HFFc6 (cell line): Measurements from ENCODE around the gene SEMA3A. TPM values are rescaled to one million over a fixed set of nuclear protein-coding genes. Genes with fewer than 3 reads are reported as not detected.
A peak's percentile ranks its signal among the peaks of the same experiment; 100 is the strongest.

Source experiments
- DNase-seq: peaks from one replicate; pipeline ENCODE4 v3.0.0-alpha.2; 2018
- H3K27ac Mint-ChIP-seq: 2 replicates; pipeline ENCODE4 v1.8.0; 2020; ENCODE audit warnings: mild to moderate bottlenecking, mixed read lengths
- H3K27me3 Mint-ChIP-seq: 2 replicates; pipeline ENCODE4 v1.8.0; 2021; ENCODE audit warnings: mild to moderate bottlenecking, moderate library complexity, mixed read lengths; ENCODE audit not compliant: insufficient read depth
- H3K36me3 Mint-ChIP-seq: 2 replicates; pipeline ENCODE4 v1.8.0; 2021; ENCODE audit warnings: low read depth, mixed read lengths
- H3K4me1 Mint-ChIP-seq: 2 replicates; pipeline ENCODE4 v1.8.0; 2020; ENCODE audit warnings: low read depth, mixed read lengths
- H3K4me3 Mint-ChIP-seq: 2 replicates; pipeline ENCODE4 v1.8.0; 2020; ENCODE audit warnings: mild to moderate bottlenecking, moderate library complexity, mixed read lengths
- H3K9me3 Mint-ChIP-seq: 2 replicates; pipeline ENCODE4 v1.8.0; 2020; ENCODE audit warnings: mild to moderate bottlenecking, mixed read lengths
- CTCF ChIP-seq: fragments of 200-600 bp; sonication (generic); IDR thresholded peaks from 2 replicates; pipeline ENCODE4 v1.5.0; 2021; ENCODE audit warnings: antibody characterized with exemption, mild to moderate bottlenecking
- total RNA-seq, 6 experiments: library from RNA; stranded (reverse); fragmentation: NEBNext Ultra II Directional; extraction: Animal tissue kit (Norgen Biotek cat#: 25700); gene quantifications; 2 replicates in 1 of 6; 3 replicates in 5 of 6; pipeline ENCODE4 v1.2.3, GENCODE V29; 2021

Gene SEMA3A
- total RNA-seq, 6 experiments from 2014 or later, result 56.9 to 86.2 (median 74.4) TPM

GRCh38 chr7:84022009-84022408 is 172.6 kb downstream of the SEMA3A start:
- no peak for TF ChIP-seq CTCF
- Mint-ChIP-seq H3K27ac (no peak overlapping the region), H3K4me1 (peaks cover 38% of the 10 kb centered on the region), H3K27me3 (no peaks in the 10 kb centered on the region), H3K36me3 (peaks cover 9% of the 10 kb centered on the region), H3K9me3 (no peaks in the 10 kb centered on the region), H3K4me3 (no peak overlapping the region)
- no peak for DNase-seq

GRCh38 chr7:84021292-84021908 is 173.2 kb downstream of the SEMA3A start:
- Mint-ChIP-seq H3K36me3 (peaks cover 6% of the 10 kb centered on the region), H3K9me3 (no peaks in the 10 kb centered on the region), H3K4me1 (peaks cover 36% of the 10 kb centered on the region), H3K4me3 (no peak overlapping the region), H3K27me3 (no peaks in the 10 kb centered on the region), H3K27ac (peak overlapping the region; percentile 58)
- TF ChIP-seq CTCF, result no peak
- DNase-seq, result peak; percentile 14

- Mint-ChIP-seq H3K27ac (no peak overlapping the region), H3K36me3 (peaks cover 10% of the 10 kb centered on the region; the same call in 1 of the 2 replicates), H3K4me1 (peaks cover 17% of the 10 kb centered on the region), H3K27me3 (no peaks in the 10 kb centered on the region), H3K4me3 (no peak overlapping the region), H3K9me3 (no peaks in the 10 kb centered on the region)
- no peak for TF ChIP-seq CTCF
- no peak for DNase-seq
These were observed 176.9 kb downstream of the SEMA3A start for GRCh38 chr7:84017651-84018050.

GRCh38 chr7:84013616-84014240 is 180.9 kb downstream of the SEMA3A start:
- peaks cover 14% of the 10 kb centered on the region for H3K4me1 Mint-ChIP-seq
- TF ChIP-seq CTCF, result no peak
- no peaks in the 10 kb centered on the region for H3K27me3 Mint-ChIP-seq
- DNase-seq, result no peak
- no peak overlapping the region for H3K4me3 Mint-ChIP-seq
- H3K9me3 Mint-ChIP-seq, result no peaks in the 10 kb centered on the region
- H3K27ac Mint-ChIP-seq, result no peak overlapping the region
- H3K36me3 Mint-ChIP-seq, result peaks cover 6% of the 10 kb centered on the region; the same call in 1 of the 2 replicates

- Mint-ChIP-seq H3K36me3 (peaks cover 7% of the 10 kb centered on the region; the same call in 1 of the 2 replicates), H3K27ac (peak overlapping the region; percentile 24), H3K4me1 (peaks cover 14% of the 10 kb centered on the region), H3K27me3 (no peaks in the 10 kb centered on the region), H3K4me3 (no peak overlapping the region), H3K9me3 (no peaks in the 10 kb centered on the region)
- no peak for TF ChIP-seq CTCF
- no peak for DNase-seq
These were observed 184.8 kb downstream of the SEMA3A start for GRCh38 chr7:84009782-84010181.
